ENCODE results near the gene SLC2A11. TPM values are rescaled to one million over a fixed set of nuclear protein-coding genes. Genes with fewer than 3 reads are reported as not detected.

SLC2A11 gene
- total and polyA plus RNA-seq, 9 of the 15 experiments (the other 6 are each of a cell fraction or from before 2014, with no cell fraction given): 0.44 to 2.7 (median 2.1) TPM

- TF ChIP-seq, protein P1, sequence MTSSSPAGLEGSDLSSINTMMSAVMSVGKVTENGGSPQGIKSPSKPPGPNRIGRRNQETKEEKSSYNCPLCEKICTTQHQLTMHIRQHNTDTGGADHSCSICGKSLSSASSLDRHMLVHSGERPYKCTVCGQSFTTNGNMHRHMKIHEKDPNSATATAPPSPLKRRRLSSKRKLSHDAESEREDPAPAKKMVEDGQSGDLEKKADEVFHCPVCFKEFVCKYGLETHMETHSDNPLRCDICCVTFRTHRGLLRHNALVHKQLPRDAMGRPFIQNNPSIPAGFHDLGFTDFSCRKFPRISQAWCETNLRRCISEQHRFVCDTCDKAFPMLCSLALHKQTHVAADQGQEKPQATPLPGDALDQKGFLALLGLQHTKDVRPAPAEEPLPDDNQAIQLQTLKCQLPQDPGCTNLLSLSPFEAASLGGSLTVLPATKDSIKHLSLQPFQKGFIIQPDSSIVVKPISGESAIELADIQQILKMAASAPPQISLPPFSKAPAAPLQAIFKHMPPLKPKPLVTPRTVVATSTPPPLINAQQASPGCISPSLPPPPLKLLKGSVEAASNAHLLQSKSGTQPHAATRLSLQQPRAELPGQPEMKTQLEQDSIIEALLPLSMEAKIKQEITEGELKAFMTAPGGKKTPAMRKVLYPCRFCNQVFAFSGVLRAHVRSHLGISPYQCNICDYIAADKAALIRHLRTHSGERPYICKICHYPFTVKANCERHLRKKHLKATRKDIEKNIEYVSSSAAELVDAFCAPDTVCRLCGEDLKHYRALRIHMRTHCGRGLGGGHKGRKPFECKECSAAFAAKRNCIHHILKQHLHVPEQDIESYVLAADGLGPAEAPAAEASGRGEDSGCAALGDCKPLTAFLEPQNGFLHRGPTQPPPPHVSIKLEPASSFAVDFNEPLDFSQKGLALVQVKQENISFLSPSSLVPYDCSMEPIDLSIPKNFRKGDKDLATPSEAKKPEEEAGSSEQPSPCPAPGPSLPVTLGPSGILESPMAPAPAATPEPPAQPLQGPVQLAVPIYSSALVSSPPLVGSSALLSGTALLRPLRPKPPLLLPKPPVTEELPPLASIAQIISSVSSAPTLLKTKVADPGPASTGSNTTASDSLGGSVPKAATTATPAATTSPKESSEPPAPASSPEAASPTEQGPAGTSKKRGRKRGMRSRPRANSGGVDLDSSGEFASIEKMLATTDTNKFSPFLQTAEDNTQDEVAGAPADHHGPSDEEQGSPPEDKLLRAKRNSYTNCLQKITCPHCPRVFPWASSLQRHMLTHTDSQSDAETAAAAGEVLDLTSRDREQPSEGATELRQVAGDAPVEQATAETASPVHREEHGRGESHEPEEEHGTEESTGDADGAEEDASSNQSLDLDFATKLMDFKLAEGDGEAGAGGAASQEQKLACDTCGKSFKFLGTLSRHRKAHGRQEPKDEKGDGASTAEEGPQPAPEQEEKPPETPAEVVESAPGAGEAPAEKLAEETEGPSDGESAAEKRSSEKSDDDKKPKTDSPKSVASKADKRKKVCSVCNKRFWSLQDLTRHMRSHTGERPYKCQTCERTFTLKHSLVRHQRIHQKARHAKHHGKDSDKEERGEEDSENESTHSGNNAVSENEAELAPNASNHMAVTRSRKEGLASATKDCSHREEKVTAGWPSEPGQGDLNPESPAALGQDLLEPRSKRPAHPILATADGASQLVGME (CRISPR knock-in tag; IDR thresholded peaks at IDR 0.05): no peak
- TF ChIP-seq NELFE (IDR thresholded peaks at IDR 0.05; ENCODE audit: insufficient read depth, insufficient read length) (no peak), FOXP1 (CRISPR knock-in tag; IDR thresholded peaks at IDR 0.05) (no peak), HDAC2 (IDR thresholded peaks at IDR 0.05) (no peak), ZFP30 (CRISPR knock-in tag; IDR thresholded peaks at IDR 0.05; ENCODE audit: borderline replicate concordance) (no peak), CBX5 (IDR thresholded peaks at IDR 0.05; ENCODE audit: borderline replicate concordance, low read depth) (no peak), MBD1 (CRISPR knock-in tag; IDR thresholded peaks at IDR 0.05) (no peak), ZNF717 (CRISPR knock-in tag; IDR thresholded peaks at IDR 0.05) (no peak), PCBP1 (IDR thresholded peaks at IDR 0.05; ENCODE audit: low read depth, low read length, poor library complexity, severe bottlenecking) (peak; percentile 57), ZNF217 (CRISPR knock-in tag; IDR thresholded peaks at IDR 0.05) (no peak), TAF1 (IDR thresholded peaks at IDR 0.05; ENCODE audit: control insufficient read depth, extremely low read depth, insufficient read depth, low read length, severe bottlenecking) (no peak), EP300 (IDR thresholded peaks at IDR 0.05; ENCODE audit: low read length) (no peak), TBP (optimal IDR thresholded peaks at IDR 0.05; ENCODE audit: low read depth, low read length) (no peak), GTF2F1 (IDR thresholded peaks at IDR 0.05; ENCODE audit: low read depth, low read length) (no peak), PCBP2 (IDR thresholded peaks at IDR 0.05; ENCODE audit: low read depth, low read length, poor library complexity, severe bottlenecking) (no peak), SP2 (IDR thresholded peaks at IDR 0.05; ENCODE audit: extremely low read depth, low read depth, low read length, poor library complexity, severe bottlenecking) (no peak), RBFOX2 (IDR thresholded peaks at IDR 0.05; ENCODE audit: low read depth, low read length) (peak; percentile 39; the same call in 1 of the 2 replicates)
- TF ChIP-seq, protein P2, sequence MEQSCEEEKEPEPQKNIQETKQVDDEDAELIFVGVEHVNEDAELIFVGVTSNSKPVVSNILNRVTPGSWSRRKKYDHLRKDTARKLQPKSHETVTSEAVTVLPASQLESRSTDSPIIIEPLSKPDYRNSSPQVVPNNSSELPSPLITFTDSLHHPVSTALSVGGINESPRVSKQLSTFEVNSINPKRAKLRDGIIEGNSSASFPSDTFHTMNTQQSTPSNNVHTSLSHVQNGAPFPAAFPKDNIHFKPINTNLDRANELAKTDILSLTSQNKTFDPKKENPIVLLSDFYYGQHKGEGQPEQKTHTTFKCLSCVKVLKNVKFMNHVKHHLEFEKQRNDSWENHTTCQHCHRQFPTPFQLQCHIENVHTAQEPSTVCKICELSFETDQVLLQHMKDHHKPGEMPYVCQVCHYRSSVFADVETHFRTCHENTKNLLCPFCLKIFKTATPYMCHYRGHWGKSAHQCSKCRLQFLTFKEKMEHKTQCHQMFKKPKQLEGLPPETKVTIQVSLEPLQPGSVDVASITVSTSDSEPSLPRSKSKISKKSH (CRISPR knock-in tag; IDR thresholded peaks at IDR 0.05): no peak
Observed at GRCh38 chr22:23849009-23850006, 8.4 kb upstream of the SLC2A11 start (continued).
